K562 (cell line): ENCODE measurements around the gene MED16. TPM values are rescaled to one million over a fixed set of nuclear protein-coding genes. Genes with fewer than 3 reads are reported as not detected.
A peak's percentile ranks its signal among the peaks of the same experiment; 100 is the strongest.

Source experiments
- NCOA1 ChIP-seq: fragments of 450-650 bp; IDR thresholded peaks from 2 replicates; pipeline ENCODE4 v1.6.1; 2016; ENCODE audit warnings: low read depth
- POLR2AphosphoS5 ChIP-seq: IDR thresholded peaks from 2 replicates; pipeline ENCODE4 v1.6.1; 2011; ENCODE audit warnings: mild to moderate bottlenecking, low read depth, low read length, moderate library complexity; ENCODE audit not compliant: control insufficient read depth, insufficient read depth
- POLR2G ChIP-seq: fragments of 200-400 bp; formaldehyde crosslinking; IDR thresholded peaks from 2 replicates; pipeline ENCODE4 v1.6.1; 2017; ENCODE audit warnings: low read depth, mild to moderate bottlenecking, antibody characterized with exemption, low read length, moderate library complexity
- SMAD4 ChIP-seq: fragments of 250-450 bp; sonication (Bioruptor Pico); conservative IDR thresholded peaks from 2 replicates; pipeline ENCODE4 v1.8.0; 2021; ENCODE audit warnings: inconsistent platforms, mild to moderate bottlenecking, moderate library complexity
- STAG1 ChIP-seq: sonication (generic); formaldehyde crosslinking; IDR thresholded peaks from 2 replicates; pipeline ENCODE4 v1.5.0; 2020; ENCODE audit warnings: missing genetic modification reagents, borderline replicate concordance
- STAT6 ChIP-seq: sonication (generic); formaldehyde crosslinking; IDR thresholded peaks from 2 replicates; pipeline ENCODE4 v1.8.1; 2023; ENCODE audit warnings: mild to moderate bottlenecking, missing genetic modification reagents
- ZBTB17 ChIP-seq: fragments of 450-650 bp; formaldehyde crosslinking; IDR thresholded peaks from 2 replicates; pipeline ENCODE4 v1.4.0; 2020; ENCODE audit warnings: mild to moderate bottlenecking
- polyA plus RNA-seq, 8 experiments: library from polyadenylated mRNA; depleted of rRNA in 4 of 8; stranded (reverse) in 5 of 8; unstranded in 3 of 8; fragments of >200 nt; fragmentation: Nextera tagmentation in 2 of 8; fragmentation: Illumina TruSeq in 1 of 8; extraction: Ambion mirVana in 2 of 8; extraction: Trizol in 1 of 8; gene quantifications; 2 replicates each; pipeline versions ENCODE4 v1.2.1 to v1.2.3, GENCODE V29; 2011 to 2014; ENCODE audit warnings: inconsistent platforms in 1 of 8, missing spikeins in 1 of 8
- total RNA-seq, 7 experiments: library from RNA; depleted of rRNA in 6 of 7; stranded (reverse); fragments of >200 nt in 6 of 7; fragmentation: Illumina TruSeq in 2 of 7; extraction: Trizol in 2 of 7; gene quantifications; 2 replicates each; pipeline versions ENCODE4 v1.2.1 to v1.2.3, GENCODE V29; 2011 to 2021; ENCODE audit warnings: low replicate concordance in 1 of 7
- TF ChIP-seq, protein P1 (sequence below): fragments of 450-650 bp; IDR thresholded peaks from 2 replicates; pipeline ENCODE4 v1.6.1; 2016; ENCODE audit warnings: borderline replicate concordance
- TF ChIP-seq, protein P2 (sequence below), 2 experiments: fragments of 450-650 bp; IDR thresholded peaks; 2 replicates each; pipeline ENCODE4 v1.6.1; 2016

The MED16 gene
- total and polyA plus RNA-seq, 9 of the 15 experiments (the other 6 are each of a cell fraction or from before 2014, with no cell fraction given): 0.89 to 59.9 (median 8.6) TPM

GRCh38 chr19:925526-926322 lies 32.7 kb upstream of the MED16 start, which contains the start of gene ARID3A (continued):
- TF ChIP-seq SMAD4 (CRISPR knock-in tag): 0 out of 2 replicates have a peak, but pooled peaks have one; percentile 23
- TF ChIP-seq, protein P1, sequence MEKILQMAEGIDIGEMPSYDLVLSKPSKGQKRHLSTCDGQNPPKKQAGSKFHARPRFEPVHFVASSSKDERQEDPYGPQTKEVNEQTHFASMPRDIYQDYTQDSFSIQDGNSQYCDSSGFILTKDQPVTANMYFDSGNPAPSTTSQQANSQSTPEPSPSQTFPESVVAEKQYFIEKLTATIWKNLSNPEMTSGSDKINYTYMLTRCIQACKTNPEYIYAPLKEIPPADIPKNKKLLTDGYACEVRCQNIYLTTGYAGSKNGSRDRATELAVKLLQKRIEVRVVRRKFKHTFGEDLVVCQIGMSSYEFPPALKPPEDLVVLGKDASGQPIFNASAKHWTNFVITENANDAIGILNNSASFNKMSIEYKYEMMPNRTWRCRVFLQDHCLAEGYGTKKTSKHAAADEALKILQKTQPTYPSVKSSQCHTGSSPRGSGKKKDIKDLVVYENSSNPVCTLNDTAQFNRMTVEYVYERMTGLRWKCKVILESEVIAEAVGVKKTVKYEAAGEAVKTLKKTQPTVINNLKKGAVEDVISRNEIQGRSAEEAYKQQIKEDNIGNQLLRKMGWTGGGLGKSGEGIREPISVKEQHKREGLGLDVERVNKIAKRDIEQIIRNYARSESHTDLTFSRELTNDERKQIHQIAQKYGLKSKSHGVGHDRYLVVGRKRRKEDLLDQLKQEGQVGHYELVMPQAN: no peak
- TF ChIP-seq POLR2AphosphoS5: no peak
- peak; percentile 11; the same call in 1 of the 2 replicates for TF ChIP-seq NCOA1
- no peak for TF ChIP-seq STAG1 (CRISPR knock-in tag)
- no peak for TF ChIP-seq ZBTB17 (CRISPR knock-in tag)
- TF ChIP-seq POLR2G: peak; percentile 56
- TF ChIP-seq, protein P2, sequence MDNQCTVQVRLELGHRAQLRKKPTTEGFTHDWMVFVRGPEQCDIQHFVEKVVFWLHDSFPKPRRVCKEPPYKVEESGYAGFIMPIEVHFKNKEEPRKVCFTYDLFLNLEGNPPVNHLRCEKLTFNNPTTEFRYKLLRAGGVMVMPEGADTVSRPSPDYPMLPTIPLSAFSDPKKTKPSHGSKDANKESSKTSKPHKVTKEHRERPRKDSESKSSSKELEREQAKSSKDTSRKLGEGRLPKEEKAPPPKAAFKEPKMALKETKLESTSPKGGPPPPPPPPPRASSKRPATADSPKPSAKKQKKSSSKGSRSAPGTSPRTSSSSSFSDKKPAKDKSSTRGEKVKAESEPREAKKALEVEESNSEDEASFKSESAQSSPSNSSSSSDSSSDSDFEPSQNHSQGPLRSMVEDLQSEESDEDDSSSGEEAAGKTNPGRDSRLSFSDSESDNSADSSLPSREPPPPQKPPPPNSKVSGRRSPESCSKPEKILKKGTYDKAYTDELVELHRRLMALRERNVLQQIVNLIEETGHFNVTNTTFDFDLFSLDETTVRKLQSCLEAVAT (IDR thresholded peaks at IDR 0.05): no peak
- no peak for TF ChIP-seq STAT6 (CRISPR knock-in tag)
- TF ChIP-seq, all 486 proteins: peak for 73
